Renal pelvis (tissue), 4 donors: ENCODE results near the gene CFAP20DC. TPM values are rescaled to one million over a fixed set of nuclear protein-coding genes. Genes with fewer than 3 reads are reported as not detected.
"Not testable (repeated sequence)": the region's sequence is repeated elsewhere in the genome, so short reads cannot be mapped to it uniquely, and the experiment has no call there.

Source experiments
- DNase-seq: peaks from one replicate; pipeline ENCODE4 v3.0.0-alpha.2; 2013
- polyA plus RNA-seq, 3 donors: library from polyadenylated mRNA; unstranded; fragments of 120-200 nt; gene quantifications; one replicate each; pipeline ENCODE4 v1.2.1, GENCODE V29; 2013; ENCODE audit not compliant: insufficient read length in 3 of 3

CFAP20DC gene
- polyA plus RNA-seq, 3 donors: 4.1 to 4.8 (median 4.1) TPM

DNA sequence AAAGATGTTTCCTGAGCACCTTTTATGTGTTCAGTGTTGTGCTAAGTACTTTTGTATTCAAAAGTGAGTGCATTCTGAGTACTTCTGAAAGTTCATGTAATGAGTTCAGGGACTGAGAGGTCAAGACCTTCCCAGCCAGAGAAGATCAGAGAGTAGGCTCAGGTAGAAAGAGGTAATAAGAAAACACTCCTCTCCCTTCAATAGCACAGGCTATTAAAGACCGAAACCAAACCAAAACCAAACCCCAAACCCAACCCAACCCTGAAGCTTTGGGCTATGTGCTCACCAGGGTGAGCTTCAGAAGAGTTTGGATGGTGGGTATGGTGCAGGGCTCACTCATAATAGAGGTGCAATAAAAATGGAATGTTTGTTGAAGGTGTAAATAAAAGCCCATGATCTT lies 306.5 kb downstream of the CFAP20DC start:
- DNase-seq: no peak

DNA sequence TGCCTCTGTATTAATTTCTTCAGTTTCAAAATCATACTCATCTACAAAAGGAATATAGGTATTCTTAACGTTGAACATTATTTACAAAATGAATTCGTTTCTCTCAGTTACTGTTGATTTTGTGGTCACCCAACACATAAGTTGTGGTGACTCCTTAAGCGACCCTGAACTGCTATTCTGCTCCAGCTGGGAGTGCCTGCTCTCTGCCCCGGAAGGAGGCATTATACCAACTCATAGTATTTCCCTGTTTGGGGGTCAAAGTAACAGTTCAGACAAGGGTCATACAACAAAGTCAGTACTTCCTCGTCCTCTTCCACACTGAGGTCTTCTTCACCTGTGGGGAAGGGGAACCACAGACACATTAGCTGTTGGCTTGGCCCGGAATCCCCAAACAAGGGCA lies 307.6 kb downstream of the CFAP20DC start:
- DNase-seq: no peak

DNA sequence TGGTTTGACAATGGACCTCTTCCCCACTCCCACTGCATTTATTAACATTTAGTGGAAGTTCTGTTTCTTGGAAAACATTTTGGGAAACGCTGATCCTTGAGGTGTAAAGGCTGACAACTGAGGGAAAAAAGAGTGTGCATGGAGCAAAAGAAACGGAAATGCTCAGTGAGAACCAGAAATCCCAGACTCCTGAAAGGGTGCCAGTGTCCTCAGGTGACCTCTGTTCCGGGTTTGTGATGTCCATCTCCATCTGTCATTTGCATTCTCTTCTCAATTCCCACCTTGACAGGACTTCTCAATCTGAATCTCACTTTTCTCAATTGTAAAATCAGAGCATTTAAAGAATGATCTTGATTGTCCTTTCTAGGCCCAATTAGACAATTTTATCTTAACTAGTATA lies 312.2 kb downstream of the CFAP20DC start:
- DNase-seq: no peak

GRCh38 chr3:58731673-58732072 lies 318.2 kb downstream of the CFAP20DC start:
- DNase-seq: no peak

DNA sequence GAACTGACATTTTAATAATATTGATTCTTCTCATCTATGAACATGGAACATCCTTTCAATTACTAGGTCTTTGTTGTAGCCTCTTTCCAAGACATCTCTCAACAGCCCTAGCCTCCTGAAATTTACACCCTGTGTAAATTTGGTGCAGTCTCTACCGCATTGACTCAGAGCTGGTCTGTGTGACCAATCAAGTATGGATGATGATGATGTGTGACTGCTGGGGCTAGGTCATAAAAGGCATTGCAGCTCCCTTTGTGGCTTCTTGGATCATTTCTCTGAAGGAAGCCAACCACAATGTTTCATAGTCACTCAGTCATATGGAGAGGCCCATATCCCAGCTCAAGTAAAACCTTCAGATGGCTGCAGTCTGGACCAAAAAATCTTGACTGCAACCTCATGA lies 321.1 kb downstream of the CFAP20DC start:
- DNase-seq: no peak

- no peak for DNase-seq
These were observed 324.4 kb downstream of the CFAP20DC start for GRCh38 chr3:58725326-58725853.

GRCh38 chr3:58724336-58724735 lies 325.5 kb downstream of the CFAP20DC start:
- DNase-seq: no peak

DNA sequence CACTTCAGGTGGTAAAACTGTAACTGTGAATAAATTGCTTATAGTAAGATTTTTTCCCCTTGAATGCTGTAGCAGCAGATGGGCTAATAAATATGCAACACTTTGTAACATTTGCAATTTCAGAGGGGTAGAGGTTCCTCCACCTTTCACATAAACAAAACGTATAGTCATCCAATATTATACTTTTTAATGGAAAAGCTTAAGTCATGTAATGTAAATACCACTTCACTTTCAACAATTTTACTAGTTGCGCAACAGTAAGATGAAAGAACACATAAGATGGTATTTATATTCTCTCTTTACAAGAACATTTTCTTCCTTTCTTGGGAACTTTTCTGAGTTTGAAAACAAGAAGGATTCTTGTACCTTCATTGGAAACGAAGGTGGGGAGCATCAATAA lies 326.7 kb downstream of the CFAP20DC start:
- no peak for DNase-seq

DNA sequence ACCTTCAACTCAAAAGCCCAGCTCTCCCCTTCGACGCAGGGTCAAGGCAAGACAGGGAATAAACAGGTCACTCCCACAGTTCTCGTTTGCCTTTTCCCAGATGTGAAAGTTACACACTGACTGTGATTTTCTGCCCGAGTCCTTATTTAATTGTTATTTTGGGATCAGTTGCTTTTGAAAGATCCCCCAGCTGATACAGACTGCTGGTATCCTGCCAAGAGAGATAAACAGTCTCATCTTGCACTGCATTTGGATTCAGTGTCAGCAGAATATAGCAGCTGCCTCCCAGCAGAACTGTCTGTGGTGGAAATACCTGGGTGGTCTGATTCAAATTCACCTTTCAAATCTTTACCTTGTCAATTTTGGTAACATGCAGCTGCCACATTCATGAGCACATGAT lies 327.3 kb downstream of the CFAP20DC start:
- DNase-seq: peak; percentile 20

GRCh38 chr3:58720526-58720925 lies 329.3 kb downstream of the CFAP20DC start:
- no peak for DNase-seq

DNA sequence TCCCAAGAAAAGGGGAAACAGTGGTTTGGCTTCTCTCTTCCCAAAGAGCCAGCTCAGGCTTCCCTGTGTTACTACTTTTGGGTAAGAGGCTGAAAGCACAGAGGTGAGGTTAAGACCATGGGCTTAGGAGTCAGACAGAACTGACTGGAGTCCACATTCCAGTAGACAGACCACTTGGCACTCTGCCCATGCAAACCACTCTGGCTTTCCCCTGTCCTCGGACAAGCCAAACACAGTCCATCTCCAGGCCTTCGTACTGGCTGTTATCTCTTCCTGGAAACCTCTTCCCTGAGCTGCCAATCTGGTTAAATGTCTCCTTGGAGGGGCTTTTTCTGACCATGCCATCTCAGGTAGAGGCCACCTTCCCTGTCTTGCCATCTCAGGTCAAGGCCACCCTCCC lies 330.1 kb downstream of the CFAP20DC start:
- DNase-seq: no peak

DNA sequence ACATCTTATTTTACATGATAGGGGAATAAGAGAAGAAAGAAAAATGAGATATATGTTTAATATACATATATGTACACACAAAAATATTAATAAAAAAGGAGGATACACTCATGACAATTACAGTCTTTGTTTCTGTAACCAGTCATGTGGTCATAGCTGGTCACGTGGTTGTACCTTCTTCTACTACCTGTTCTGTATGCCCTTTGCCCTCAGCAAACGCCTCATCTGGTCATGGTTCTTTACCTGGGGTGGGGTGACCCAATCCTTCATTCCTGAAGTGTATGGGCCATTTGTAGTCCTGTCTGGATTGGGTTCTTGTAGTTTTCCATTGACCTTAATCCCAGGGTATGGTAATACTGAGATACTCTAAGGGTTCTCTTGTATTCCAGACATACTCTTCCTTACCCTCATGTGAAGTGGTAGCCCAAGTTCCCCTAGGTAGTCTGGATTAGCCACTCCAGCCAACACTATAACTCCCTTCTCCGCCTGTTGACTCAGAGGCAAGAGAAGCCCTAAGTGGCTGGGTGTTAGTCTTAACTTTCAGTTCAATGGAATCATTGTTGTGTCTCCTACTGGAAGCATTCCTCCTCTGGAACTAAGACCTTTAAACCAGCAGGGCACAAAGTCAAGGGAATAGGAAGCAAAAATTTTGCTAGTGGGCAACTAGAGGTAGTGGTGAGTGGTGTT lies 336.0 kb downstream of the CFAP20DC start:
- DNase-seq: no peak

GRCh38 chr3:58711871-58712270 lies 338.0 kb downstream of the CFAP20DC start:
- no peak for DNase-seq

DNA sequence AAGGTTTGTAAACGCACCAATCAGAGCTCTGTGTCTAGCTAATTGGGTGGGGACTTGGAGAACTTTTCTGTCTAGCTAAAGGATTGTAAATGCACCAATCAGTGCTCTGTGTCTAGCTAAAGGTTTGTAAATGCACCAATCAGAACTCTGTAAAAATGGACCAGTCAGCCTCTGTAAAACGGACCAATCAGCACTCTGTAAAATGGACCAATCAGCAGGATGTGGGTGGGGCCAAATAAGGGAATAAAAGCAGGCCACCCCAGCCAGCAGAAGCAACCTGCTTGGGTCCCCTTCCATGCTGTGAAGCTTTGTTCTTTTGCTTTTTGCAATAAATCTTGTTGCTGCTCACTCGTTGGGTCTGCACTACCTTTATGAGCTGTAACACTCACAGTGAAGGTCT lies 340.8 kb downstream of the CFAP20DC start:
- DNase-seq: not testable (repeated sequence)

- no peak for DNase-seq
These were observed 341.6 kb downstream of the CFAP20DC start for GRCh38 chr3:58708116-58708791.

DNA sequence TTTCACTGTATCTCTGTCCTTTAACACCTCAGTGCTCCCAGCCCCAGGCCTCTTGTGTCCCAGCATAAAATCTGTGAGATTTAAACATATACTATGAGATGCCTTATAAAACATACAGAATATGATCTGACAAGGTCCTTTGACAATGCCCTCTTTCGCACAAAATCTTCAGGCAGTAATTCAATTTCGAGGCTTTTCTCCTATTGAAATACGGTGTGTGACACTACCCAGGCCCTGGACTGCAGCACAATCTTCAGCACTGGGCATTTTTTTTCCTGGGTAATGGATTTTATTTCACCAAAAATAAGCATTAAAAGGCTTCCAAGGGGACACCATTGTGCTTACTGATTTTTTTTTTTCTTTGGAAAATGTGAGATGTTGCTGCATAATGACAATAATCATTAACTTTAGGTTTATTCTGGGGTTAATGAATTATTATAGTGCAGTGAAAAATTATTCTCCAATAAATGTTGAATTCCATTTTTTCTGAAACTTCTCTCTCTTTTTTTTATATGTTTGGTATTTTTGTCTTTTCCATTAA lies 342.4 kb downstream of the CFAP20DC start:
- no peak for DNase-seq

DNA sequence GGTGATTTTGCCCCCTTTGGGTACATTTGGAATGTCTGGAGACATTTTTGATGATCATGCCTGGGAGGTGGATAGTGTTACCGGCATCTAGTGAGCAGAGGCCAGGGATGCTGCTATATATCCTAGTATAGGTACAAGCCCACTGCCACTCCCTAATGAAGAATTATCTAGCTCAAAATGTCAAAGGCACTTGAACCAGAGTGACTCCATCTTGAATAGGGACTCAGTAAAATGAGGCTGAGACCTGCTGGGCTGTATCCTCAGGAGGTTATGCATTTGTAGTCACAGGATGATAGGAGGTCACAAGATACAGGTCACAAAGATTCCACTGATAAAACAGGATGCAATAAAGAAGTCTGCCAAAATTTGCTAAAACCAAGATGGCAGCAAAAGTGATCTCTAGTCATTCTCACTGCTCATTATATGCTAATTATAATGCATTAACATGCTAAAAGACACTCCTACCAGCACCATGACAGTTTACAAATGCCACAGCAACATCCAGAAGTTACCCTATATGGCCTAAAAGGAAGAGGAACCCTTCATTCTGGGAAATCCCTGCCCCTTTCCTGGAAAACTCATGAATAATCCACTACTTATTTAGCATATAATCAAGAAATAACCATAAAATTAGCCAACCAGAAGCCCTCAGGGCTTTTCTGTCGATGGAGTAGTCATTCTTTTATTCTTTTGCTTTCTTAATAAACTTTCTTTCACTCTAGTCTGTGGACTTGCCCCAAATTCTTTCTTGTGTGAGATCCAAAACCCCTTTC lies 343.2 kb downstream of the CFAP20DC start:
- no peak for DNase-seq

GRCh38 chr3:58704745-58705144 lies 345.1 kb downstream of the CFAP20DC start:
- DNase-seq: no peak

GRCh38 chr3:58704304-58704703 lies 345.5 kb downstream of the CFAP20DC start:
- DNase-seq: not testable (repeated sequence)

GRCh38 chr3:58698246-58698645 lies 351.6 kb downstream of the CFAP20DC start:
- no peak for DNase-seq

- DNase-seq: no peak
These were observed 352.3 kb downstream of the CFAP20DC start for GRCh38 chr3:58697561-58697960.

- not testable (repeated sequence) for DNase-seq
These were observed 353.0 kb downstream of the CFAP20DC start for GRCh38 chr3:58696813-58697212.
